CD1c-positive myeloid dendritic cell (primary cell): ENCODE data around the gene SAMD10.
"Not testable (repeated sequence)": the region's sequence is repeated elsewhere in the genome, so short reads cannot be mapped to it uniquely, and the experiment has no call there.

Experiments used
- DNase-seq: peaks from one replicate; pipeline ENCODE4 v3.0.0-alpha.2; 2016; ENCODE audit errors: extremely low spot score

SAMD10 gene

GRCh38 chr20:63968928-63969760 is 10.3 kb downstream of the SAMD10 start:
- DNase-seq = peak; percentile 38

- DNase-seq = no peak
These were observed 11.1 kb downstream of the SAMD10 start for GRCh38 chr20:63968136-63968927.

GRCh38 chr20:63967330-63968135 is 11.9 kb downstream of the SAMD10 start:
- no peak for DNase-seq

GRCh38 chr20:63966944-63967322 is 12.5 kb downstream of the SAMD10 start:
- no peak for DNase-seq

- no peak for DNase-seq
These were observed 13.1 kb downstream of the SAMD10 start for GRCh38 chr20:63966172-63966943.

- DNase-seq = no peak
These were observed 15.0 kb downstream of the SAMD10 start for GRCh38 chr20:63964412-63964811.

GRCh38 chr20:63963784-63964301 is 15.6 kb downstream of the SAMD10 start:
- no peak for DNase-seq

GRCh38 chr20:63963348-63963741 is 16.1 kb downstream of the SAMD10 start:
- no peak for DNase-seq

GRCh38 chr20:63962426-63963347 is 16.8 kb downstream of the SAMD10 start:
- DNase-seq = no peak

GRCh38 chr20:63961664-63962425 is 17.6 kb downstream of the SAMD10 start:
- no peak for DNase-seq

- DNase-seq = not testable (repeated sequence)
These were observed 18.5 kb downstream of the SAMD10 start for GRCh38 chr20:63960654-63961621.

GRCh38 chr20:63959699-63960075 is 19.8 kb downstream of the SAMD10 start:
- DNase-seq = no peak

- DNase-seq = no peak
These were observed 20.3 kb downstream of the SAMD10 start for GRCh38 chr20:63958964-63959698.

- no peak for DNase-seq
These were observed 21.0 kb downstream of the SAMD10 start for GRCh38 chr20:63958471-63958870.

GRCh38 chr20:63957690-63958441 is 21.6 kb downstream of the SAMD10 start:
- DNase-seq = no peak

- DNase-seq = peak; percentile 51
These were observed 22.3 kb downstream of the SAMD10 start for GRCh38 chr20:63957004-63957689.
